T-helper 2 cell treated with Interferon-gamma antibody and Interleukin-4, amounts not matched to agents 5 μg/mL and 100 μg/mL, for 36 hours (primary cell): ENCODE measurements around the gene HDAC7.
A peak's percentile ranks its signal among the peaks of the same experiment; 100 is the strongest.

Source experiments
- DNase-seq: peaks from one replicate; pipeline ENCODE4 v3.0.0; 2021; ENCODE audit warnings: low spot score
- H3K27ac Mint-ChIP-seq: one replicate; pipeline ENCODE4 v1.8.0; 2021; ENCODE audit warnings: mild to moderate bottlenecking, mixed read lengths
- H3K27me3 Mint-ChIP-seq: one replicate; pipeline ENCODE4 v1.8.0; 2021; ENCODE audit warnings: low read depth, mixed read lengths
- H3K36me3 Mint-ChIP-seq: one replicate; pipeline ENCODE4 v1.8.0; 2021; ENCODE audit warnings: low read depth, mixed read lengths
- H3K4me1 Mint-ChIP-seq: one replicate; pipeline ENCODE4 v1.8.0; 2021; ENCODE audit warnings: low read depth, mixed read lengths
- H3K4me3 Mint-ChIP-seq: one replicate; pipeline ENCODE4 v1.8.0; 2022; ENCODE audit warnings: mild to moderate bottlenecking, moderate library complexity, mixed read lengths
- H3K9me3 Mint-ChIP-seq: one replicate; pipeline ENCODE4 v1.8.0; 2021; ENCODE audit warnings: mixed read lengths

The HDAC7 gene

DNA sequence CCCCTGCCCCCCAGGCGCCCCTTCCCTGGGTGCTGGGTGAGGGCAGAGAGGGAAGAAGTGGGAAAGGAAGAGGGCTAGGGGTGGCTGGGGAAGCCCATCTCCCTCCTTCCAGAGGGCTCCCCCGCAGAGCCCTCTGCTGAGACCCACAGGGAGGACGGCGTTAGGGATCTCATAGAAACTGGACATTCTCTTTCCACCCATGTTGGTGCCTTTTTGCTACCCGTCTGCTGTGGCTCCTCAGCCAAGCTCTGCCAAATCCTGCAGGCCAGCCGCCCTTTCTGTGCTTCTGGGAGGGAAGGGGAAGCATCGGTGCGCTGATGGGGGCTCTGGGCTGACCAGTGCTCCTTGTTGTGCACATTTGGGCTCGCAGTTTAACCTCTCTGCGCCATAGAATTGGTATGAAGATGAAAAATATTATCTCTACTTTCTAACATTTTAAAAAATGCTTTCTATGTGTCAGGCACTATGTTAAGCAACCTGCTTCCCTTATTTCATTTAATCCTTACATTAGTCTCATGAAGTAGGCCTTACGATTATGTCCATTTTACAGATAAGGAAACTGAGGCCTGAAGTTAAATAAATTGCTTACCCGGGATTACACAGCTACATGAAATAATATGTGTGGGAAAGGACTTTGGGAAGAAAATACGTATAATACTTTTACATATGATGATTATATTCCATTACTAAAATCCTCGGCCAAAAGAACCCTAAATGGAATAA, 45.7 kb downstream of the HDAC7 start:
- peak overlapping the region; percentile 88 for H3K4me3 Mint-ChIP-seq
- H3K36me3 Mint-ChIP-seq = no peaks in the 10 kb centered on the region
- no peaks in the 10 kb centered on the region for H3K9me3 Mint-ChIP-seq
- DNase-seq = no peak
- H3K27me3 Mint-ChIP-seq = peaks cover 6% of the 10 kb centered on the region
- H3K4me1 Mint-ChIP-seq = peaks cover 31% of the 10 kb centered on the region
- H3K27ac Mint-ChIP-seq = peak overlapping the region; percentile 65

DNA sequence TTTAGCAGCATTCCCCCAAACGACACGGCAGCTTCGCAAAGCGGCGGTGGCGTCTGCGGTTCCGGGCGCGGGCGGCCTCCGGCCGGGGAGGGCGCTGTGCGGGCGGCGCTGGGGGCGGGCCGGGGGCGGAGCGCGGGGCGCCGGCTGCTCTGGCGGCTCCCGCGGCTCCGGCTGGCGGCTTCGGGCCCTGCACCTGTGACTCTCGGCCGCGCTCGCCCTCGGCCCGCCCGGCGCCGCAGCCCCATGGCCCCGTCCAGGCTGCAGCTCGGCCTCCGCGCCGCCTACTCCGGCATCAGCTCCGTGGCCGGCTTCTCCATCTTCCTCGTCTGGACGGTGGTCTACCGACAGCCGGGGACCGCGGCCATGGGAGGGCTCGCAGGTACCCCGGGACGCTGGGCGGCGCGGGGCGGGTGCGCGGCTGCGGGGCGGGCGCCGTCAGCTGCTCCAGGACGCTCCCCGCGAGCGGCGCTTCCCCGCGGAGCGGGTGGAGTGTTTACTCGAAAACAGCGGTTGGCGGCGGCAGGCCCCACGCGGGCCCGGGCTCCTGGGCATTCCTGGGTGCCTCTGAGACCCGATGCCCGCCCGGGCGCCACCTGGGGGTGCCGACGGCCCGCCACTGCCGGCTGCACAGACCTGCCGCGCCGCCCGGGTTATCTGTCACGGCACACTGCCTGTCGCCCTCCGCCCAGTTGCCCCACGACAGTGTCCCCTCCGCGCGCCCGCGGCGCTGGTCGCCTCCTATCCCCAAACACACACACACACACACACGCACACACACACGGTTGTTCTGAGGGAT, 46.4 kb downstream of the HDAC7 start, which contains the start of gene SLC48A1:
SLC48A1 (plus strand) TSS at position 177 of the 796 bp plus-strand sequence; CDS start at position 244, 67 bp downstream.
- Mint-ChIP-seq H3K4me3 (peak within 1 kb of the TSS; percentile 88), H3K27ac (peak within 1 kb of the TSS; percentile 65), H3K4me1 (peaks cover 28% of the 10 kb centered on the region), H3K9me3 (no peaks in the 10 kb centered on the region), H3K36me3 (no peaks in the 10 kb centered on the region), H3K27me3 (peaks cover 6% of the 10 kb centered on the region)
- DNase-seq = peak; percentile 68

DNA sequence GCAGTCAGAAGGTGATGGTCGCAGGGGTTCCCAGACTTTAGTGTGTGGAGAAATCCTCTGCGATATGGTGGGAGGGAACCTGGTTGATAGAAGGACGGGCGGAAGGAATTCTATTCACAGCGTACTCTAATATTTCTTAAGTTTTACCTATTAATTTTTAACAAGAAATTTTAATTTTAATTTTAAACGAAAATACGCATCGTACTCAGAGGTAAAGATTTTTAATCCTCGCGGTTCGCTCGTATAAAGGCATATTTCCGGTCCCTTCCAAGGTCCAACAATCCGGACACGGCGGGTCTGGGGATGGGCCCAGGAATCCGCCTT, 47.0 kb downstream of the HDAC7 start:
- no peak for DNase-seq
- no peaks in the 10 kb centered on the region for H3K36me3 Mint-ChIP-seq

DNA sequence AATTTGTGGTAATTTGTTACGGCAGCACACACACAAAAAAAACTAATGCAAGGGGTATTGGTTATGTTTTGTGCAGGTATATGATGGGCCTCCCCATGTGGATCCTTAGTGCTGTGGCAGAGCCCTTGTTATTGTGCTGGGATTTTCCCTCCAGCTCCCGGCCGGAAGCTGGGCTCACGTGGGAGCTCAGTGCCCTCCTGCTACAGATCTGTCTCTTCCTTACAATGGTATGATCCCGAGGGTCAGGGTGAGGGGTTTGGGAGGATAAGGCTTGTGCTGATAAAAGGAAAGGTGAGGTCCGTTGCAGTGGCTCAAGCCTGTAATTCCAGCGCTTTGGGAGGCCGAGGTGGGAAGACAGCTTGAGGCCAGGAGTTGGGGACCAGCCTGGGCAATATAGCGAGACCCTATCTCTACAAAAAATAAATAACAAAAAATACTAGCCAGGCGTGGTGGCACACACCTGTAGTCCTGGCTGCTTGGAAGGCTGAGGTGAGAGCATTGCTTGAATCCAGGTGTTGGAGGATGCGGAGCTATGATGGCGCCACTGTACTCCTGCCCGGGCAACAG, 47.5 kb downstream of the HDAC7 start:
- Mint-ChIP-seq H3K27me3 (peaks cover 12% of the 10 kb centered on the region), H3K4me3 (peak overlapping the region; percentile 85), H3K9me3 (no peaks in the 10 kb centered on the region), H3K36me3 (no peaks in the 10 kb centered on the region), H3K4me1 (peaks cover 25% of the 10 kb centered on the region), H3K27ac (peak overlapping the region; percentile 41)
- DNase-seq = no peak

More for the DNA sequence above, 47.0 kb downstream of the HDAC7 start:
- Mint-ChIP-seq H3K9me3 (no peaks in the 10 kb centered on the region), H3K27ac (peak overlapping the region; percentile 41), H3K4me1 (peaks cover 25% of the 10 kb centered on the region), H3K27me3 (peaks cover 6% of the 10 kb centered on the region), H3K4me3 (peak overlapping the region; percentile 85)

DNA sequence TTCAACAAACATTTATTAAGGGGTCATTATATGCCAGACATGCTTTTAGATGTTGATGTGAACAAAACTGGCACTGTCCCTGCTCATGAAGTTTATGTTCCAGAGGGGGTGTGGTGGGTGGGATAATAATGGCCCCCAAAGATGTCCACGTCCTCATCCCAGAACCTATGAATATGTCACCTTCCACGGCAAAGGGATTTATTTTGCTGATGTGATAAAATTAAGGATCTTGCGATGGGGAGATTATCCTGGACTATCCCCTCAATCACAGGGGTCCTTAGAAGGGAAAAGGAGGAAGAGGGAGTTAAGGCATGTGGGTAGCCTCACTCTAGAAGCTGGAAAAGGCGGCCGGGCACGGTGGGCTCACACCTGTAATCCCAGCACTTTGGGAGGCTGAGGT, 48.4 kb downstream of the HDAC7 start:
- Mint-ChIP-seq H3K27ac (no peak overlapping the region), H3K4me1 (peaks cover 23% of the 10 kb centered on the region), H3K4me3 (no peak overlapping the region), H3K9me3 (no peaks in the 10 kb centered on the region), H3K36me3 (no peaks in the 10 kb centered on the region), H3K27me3 (peaks cover 12% of the 10 kb centered on the region)
- DNase-seq = no peak

DNA sequence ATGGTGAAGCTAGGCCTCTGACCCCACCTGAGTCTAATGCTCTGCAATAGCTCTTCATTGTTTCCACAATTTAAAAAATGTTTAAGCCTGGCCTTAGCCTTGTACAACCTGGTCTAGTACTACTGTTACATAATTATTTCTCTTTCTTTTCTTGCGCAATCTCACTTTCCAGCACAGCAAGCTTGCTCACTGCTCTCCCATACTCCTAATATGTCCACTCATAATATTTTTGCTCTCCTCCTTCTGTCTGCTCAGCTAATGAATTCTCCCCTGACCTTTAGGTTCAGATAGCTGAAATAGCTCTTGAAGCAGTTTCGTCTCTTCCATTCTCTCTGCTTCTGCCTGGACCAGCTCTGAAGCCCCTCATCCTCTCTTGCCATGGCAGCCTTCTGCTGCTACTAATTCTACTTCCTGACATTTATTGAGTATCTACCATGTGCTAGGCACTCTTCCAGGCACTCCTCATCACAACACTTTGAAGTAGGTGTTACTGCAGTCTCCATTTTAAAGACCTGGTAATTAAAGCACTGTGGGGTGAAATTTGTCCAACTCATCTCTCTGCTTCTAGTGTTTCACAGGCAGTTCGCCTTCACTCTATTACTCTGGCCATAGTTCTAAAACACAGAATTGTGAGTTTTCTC, 49.5 kb downstream of the HDAC7 start:
- H3K9me3 Mint-ChIP-seq = no peaks in the 10 kb centered on the region
- peaks cover 15% of the 10 kb centered on the region for H3K27me3 Mint-ChIP-seq
- H3K27ac Mint-ChIP-seq = no peak overlapping the region
- DNase-seq = no peak
- H3K4me1 Mint-ChIP-seq = peaks cover 19% of the 10 kb centered on the region
- H3K4me3 Mint-ChIP-seq = no peak overlapping the region
- H3K36me3 Mint-ChIP-seq = no peaks in the 10 kb centered on the region

DNA sequence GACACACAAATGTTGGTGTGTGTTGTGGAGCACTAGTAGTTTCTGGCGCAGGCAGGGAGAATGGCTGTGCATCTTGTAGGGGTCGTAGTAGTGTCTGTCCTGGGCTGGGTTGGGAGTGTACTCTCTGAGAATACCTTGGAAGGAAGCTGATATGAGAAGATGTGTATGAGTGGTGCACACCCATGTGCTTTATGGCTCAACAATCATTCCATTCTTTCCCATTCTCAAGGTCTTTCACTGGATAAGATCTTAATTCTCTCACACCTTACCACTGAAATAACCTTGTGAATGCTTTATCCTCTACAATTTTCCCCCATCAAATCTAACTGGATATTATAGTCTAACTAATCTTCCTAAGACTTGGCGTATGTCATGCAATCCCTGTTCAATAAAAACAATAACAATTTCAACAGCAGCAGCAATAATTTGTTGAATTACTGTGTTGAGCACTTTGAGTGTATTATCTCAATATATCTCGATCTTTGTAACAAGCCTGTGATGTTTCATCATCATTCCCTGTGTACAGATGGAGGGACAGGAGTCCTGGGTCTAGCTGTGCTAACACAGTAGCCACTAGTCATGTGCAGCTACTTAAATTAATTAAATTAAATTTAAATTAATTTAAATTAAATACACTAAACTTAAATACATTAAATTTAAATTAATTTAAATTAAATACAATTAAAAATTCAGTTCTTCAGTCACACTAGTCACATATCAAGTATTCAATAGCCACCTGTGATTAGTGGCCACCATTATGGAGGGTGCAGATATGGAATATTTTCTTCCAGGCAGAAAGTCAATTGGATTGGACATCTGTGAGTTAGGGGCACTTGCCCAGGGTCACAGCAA, 50.2 kb downstream of the HDAC7 start:
- Mint-ChIP-seq H3K4me3 (no peak overlapping the region), H3K27me3 (peaks cover 15% of the 10 kb centered on the region), H3K27ac (no peak overlapping the region), H3K9me3 (no peaks in the 10 kb centered on the region), H3K4me1 (peaks cover 14% of the 10 kb centered on the region), H3K36me3 (no peaks in the 10 kb centered on the region)
- DNase-seq = no peak

DNA sequence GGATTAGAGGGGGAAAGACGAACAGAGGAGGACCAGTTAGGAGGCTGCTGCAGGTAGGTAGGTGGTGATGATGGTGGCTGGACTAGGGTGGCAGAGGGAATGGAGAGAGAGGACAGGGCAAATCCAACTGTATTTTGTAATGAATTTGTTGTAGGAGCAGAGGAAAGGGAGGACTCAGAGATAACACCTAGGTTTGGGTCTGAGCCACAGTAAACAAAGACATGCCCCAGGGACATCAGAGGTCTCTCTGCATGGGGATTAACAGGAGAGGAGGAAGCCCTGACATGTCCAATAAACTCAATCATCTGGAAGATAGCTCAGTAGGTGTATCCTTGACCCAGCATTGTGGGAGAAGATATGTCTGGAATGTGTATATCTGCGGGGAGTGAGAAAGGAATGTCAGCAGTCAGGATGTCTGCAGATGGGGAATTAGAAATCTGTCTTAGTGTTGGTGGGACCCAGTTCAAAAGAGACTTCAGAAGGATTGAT, 51.3 kb downstream of the HDAC7 start:
- no peak overlapping the region for H3K27ac Mint-ChIP-seq
- H3K36me3 Mint-ChIP-seq = no peaks in the 10 kb centered on the region
- H3K4me3 Mint-ChIP-seq = no peak overlapping the region
- peaks cover 6% of the 10 kb centered on the region for H3K4me1 Mint-ChIP-seq
- H3K27me3 Mint-ChIP-seq = peaks cover 15% of the 10 kb centered on the region
- DNase-seq = no peak
- no peaks in the 10 kb centered on the region for H3K9me3 Mint-ChIP-seq

DNA sequence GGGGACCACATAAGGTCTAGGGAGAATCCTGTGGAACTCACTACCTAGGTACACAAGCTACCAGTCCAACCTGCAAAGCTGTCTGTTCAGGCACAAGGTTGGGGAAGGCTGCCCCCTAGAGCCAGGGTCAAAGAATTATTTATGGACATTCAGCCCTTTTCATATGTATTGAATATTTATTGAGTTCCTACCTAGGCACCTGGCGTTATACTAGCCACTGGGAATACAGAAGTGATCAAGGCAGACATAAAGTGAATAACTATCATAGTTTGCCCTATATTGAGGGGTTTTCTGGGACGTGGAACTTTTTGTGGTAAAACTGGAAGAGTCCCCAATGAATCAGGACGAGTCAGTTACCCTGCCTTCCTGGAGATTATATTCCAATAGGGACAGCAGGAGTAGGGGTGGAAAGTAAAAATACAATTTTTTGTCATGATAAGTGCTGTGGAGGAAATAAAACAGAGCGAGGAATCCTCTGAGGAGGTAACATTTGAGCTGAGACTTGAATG, 52.4 kb downstream of the HDAC7 start:
- Mint-ChIP-seq H3K4me1 (peaks cover 3% of the 10 kb centered on the region), H3K27ac (no peak overlapping the region), H3K4me3 (no peak overlapping the region), H3K9me3 (no peaks in the 10 kb centered on the region), H3K27me3 (peaks cover 12% of the 10 kb centered on the region), H3K36me3 (no peaks in the 10 kb centered on the region)
- DNase-seq = peak; percentile 46

DNA sequence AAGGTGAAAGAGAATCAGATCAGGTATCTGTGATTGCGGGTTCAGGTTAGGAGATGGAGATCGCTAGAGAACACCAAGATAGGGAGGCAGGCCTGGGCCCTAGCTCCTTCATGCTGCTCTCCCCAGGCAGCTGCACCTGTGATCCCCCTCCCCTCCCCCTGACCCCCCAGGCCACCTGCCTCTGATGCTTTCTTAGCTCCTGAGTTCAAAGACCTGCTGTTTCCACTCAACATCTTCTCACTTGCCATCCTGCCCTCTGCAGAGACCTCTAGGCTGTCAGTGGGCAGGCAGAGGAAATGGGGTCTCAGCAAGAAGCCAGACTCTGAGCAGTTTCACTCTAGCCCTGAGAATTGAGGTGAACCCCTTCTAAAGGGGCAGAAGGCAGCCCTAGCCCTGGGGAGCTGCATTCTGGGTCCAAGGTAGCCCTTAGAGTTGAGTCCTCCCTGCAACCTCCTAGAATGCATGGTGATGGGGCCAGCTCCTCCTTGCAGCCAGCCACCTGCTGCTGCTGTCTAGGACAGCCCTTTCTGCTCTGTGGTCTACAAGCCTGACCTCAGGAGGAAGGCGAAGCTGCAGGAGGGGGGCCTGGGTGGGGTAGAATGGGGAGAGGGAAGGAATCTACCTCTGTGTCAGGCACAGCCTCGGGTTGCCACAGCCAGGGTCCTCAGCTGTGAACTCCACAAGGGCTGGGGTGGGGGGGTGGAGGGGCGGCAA, 53.0 kb downstream of the HDAC7 start:
- H3K36me3 Mint-ChIP-seq = no peaks in the 10 kb centered on the region
- H3K4me1 Mint-ChIP-seq = peaks cover 3% of the 10 kb centered on the region
- peaks cover 11% of the 10 kb centered on the region for H3K27me3 Mint-ChIP-seq
- DNase-seq = no peak
- H3K4me3 Mint-ChIP-seq = no peak overlapping the region
- no peaks in the 10 kb centered on the region for H3K9me3 Mint-ChIP-seq
- H3K27ac Mint-ChIP-seq = no peak overlapping the region

DNA sequence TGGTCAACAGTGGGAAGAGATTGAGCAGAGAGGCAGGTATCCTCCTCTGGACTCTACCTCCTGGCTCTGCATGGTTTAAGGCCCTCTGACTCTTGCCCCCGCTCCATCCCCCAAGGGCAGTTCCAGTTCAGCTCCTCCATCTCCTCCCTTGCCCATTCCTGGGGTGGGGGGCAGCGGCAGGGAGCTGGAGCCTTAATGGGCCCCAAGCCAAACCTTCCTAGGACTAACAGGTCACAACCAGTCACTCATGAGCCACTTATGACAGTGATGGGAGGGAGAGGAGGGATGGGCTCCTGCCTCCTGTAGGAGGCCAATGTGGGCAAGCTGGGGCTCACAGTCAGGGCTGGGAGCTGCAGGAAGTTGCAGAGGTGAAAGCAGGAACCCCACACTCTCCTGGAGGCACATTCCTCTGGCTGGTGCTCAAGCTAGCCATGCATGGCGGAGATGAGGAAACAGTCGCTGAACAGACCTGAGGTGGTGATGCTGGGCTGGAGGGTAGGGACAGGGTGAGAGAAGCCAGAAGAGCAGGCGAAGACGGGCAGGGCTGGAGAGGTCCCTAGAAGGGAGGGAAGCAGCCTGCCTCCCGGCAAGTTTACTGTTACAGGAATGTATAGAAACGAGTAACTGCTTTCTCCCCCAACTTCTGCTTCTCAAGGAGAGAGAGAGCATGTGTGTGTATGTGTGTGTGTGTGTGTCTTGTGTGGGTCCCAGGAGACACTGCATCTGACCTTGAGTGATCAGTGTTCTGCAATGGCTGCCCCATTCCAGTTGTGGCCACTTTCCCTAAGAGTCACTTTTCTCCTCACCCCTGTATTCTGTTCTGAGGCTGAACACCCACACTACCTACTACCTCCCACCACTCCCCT, 56.0 kb downstream of the HDAC7 start:
- H3K4me3 Mint-ChIP-seq = no peak overlapping the region
- no peak for DNase-seq
- peaks cover 16% of the 10 kb centered on the region for H3K27me3 Mint-ChIP-seq
- H3K36me3 Mint-ChIP-seq = no peaks in the 10 kb centered on the region
- no peaks in the 10 kb centered on the region for H3K9me3 Mint-ChIP-seq
- peaks cover 3% of the 10 kb centered on the region for H3K4me1 Mint-ChIP-seq
- H3K27ac Mint-ChIP-seq = no peak overlapping the region
